Fibroblast of skin of scalp (primary cell): ENCODE measurements around the gene CUTC.
"Not testable (repeated sequence)": the region's sequence is repeated elsewhere in the genome, so short reads cannot be mapped to it uniquely, and the experiment has no call there.

ENCODE experiments used
- DNase-seq: peaks from one replicate; pipeline ENCODE4 v3.0.0-alpha.2; 2013

The CUTC gene

GRCh38 chr10:99742701-99743100 is 10.7 kb downstream of the CUTC start:
- DNase-seq: peak; percentile 21

- DNase-seq: no peak
Observed at GRCh38 chr10:99743841-99744240, 11.8 kb downstream of the CUTC start.

GRCh38 chr10:99746166-99746565 is 14.1 kb downstream of the CUTC start:
- not testable (repeated sequence) for DNase-seq

- DNase-seq: no peak
Observed at GRCh38 chr10:99748823-99749451, 16.9 kb downstream of the CUTC start.

GRCh38 chr10:99750641-99751040 is 18.6 kb downstream of the CUTC start:
- no peak for DNase-seq

- no peak for DNase-seq
Observed at GRCh38 chr10:99754670-99755069, 22.6 kb downstream of the CUTC start.

GRCh38 chr10:99756159-99756558 is 24.1 kb downstream of the CUTC start:
- DNase-seq: no peak

GRCh38 chr10:99758211-99758891 is 26.3 kb downstream of the CUTC start:
- no peak for DNase-seq

GRCh38 chr10:99760321-99760720 is 28.3 kb downstream of the CUTC start:
- no peak for DNase-seq

GRCh38 chr10:99761365-99761764 is 29.3 kb downstream of the CUTC start:
- no peak for DNase-seq

- DNase-seq: no peak
Observed at GRCh38 chr10:99765672-99766301, 33.8 kb downstream of the CUTC start.

- DNase-seq: no peak
Observed at GRCh38 chr10:99766302-99766681, 34.3 kb downstream of the CUTC start.

GRCh38 chr10:99767901-99768300 is 35.9 kb downstream of the CUTC start:
- no peak for DNase-seq

- peak; percentile 47 for DNase-seq
Observed at GRCh38 chr10:99768556-99768955, 36.5 kb downstream of the CUTC start.

- DNase-seq: no peak
Observed at GRCh38 chr10:99769706-99770105, 37.7 kb downstream of the CUTC start.

GRCh38 chr10:99770408-99771045 is 38.5 kb downstream of the CUTC start:
- no peak for DNase-seq

- DNase-seq: peak; percentile 88
Observed at GRCh38 chr10:99775850-99776249, 43.8 kb downstream of the CUTC start.

- DNase-seq: no peak
Observed at GRCh38 chr10:99777918-99778714, 46.1 kb downstream of the CUTC start.

GRCh38 chr10:99779335-99779734 is 47.3 kb downstream of the CUTC start:
- DNase-seq: peak; percentile 66

GRCh38 chr10:99781734-99782429 is 49.8 kb downstream of the CUTC start:
- no peak for DNase-seq

GRCh38 chr10:99782447-99783286 is 50.6 kb downstream of the CUTC start, which contains the start of gene ABCC2:
Gene ABCC2, plus strand, starts transcription at chr10:99782640. Its CDS starts 205 bp downstream, at chr10:99782845.
- DNase-seq: no peak
